GM20000 (cell line): Measurements from ENCODE around the gene GAS5.

ENCODE experiments used
- DNase-seq: peaks from one replicate; pipeline ENCODE4 v3.0.0; 2012; ENCODE audit warnings: low spot score
- TF ChIP-seq, protein P1 (sequence below): IDR thresholded peaks from 2 replicates; pipeline ENCODE4 v1.5.1; 2012; ENCODE audit warnings: mild to moderate bottlenecking, control low read depth; ENCODE audit errors: extremely low read depth, missing control alignments

GAS5 gene

DNA sequence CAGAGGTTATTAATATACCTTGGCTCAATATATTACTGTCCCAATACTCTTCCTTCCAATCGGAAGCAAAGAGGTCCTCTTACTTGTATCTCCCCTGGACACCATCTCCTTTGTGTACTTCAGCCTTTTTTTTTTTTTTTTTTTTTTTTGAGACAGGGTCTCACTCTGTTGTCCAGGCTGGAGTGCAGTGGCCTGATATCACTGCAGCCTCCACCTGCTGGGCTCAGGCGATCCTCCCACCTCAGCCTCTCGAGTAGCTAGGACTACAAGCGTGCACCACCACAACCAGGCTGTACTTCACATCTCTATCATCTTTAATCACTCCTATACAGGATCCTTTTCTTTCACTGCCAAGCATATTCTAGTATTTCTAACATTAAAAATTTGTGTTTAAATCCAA lies 46.1 kb downstream of the GAS5 start:
- no peak for DNase-seq
- TF ChIP-seq, protein P1, sequence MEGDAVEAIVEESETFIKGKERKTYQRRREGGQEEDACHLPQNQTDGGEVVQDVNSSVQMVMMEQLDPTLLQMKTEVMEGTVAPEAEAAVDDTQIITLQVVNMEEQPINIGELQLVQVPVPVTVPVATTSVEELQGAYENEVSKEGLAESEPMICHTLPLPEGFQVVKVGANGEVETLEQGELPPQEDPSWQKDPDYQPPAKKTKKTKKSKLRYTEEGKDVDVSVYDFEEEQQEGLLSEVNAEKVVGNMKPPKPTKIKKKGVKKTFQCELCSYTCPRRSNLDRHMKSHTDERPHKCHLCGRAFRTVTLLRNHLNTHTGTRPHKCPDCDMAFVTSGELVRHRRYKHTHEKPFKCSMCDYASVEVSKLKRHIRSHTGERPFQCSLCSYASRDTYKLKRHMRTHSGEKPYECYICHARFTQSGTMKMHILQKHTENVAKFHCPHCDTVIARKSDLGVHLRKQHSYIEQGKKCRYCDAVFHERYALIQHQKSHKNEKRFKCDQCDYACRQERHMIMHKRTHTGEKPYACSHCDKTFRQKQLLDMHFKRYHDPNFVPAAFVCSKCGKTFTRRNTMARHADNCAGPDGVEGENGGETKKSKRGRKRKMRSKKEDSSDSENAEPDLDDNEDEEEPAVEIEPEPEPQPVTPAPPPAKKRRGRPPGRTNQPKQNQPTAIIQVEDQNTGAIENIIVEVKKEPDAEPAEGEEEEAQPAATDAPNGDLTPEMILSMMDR: no peak

DNA sequence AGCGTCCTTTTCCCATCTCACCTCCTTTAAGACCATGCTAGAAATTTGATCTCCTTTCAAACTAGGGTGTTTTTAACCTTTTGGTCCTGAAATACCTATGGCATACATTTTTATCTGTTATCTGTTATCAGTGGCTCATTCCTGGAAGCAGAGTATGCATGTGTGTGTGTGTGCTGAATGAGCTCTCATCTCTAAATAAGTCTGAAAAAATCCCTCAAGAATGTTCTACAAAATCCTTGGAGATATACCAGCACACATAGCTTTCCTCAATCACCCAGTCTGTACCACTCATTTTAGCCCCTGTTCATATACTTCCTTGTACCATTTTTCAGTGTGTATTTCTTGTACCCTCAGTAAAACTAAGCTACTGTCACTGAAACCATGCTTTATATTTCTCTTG lies 49.3 kb downstream of the GAS5 start:
- no peak for DNase-seq
- TF ChIP-seq, protein P1: no peak
